Measurements from ENCODE around the gene ZMYND8. TPM values are rescaled to one million over a fixed set of nuclear protein-coding genes. Genes with fewer than 3 reads are reported as not detected.
A peak's percentile ranks its signal among the peaks of the same experiment; 100 is the strongest.

Gene ZMYND8
- total RNA-seq, 1 experiment from 2014 or later = 107 TPM

GRCh38 chr20:47183367-47183766 lies 173.1 kb downstream of the ZMYND8 start:
- no peaks in the 10 kb centered on the region for H3K4me1 ChIP-seq (replicated peaks; ENCODE audit: insufficient read depth)
- H3K27ac ChIP-seq = no peak overlapping the region
- H3K4me2 ChIP-seq = no peak overlapping the region
- no peaks in the 10 kb centered on the region for H3K79me2 ChIP-seq (ENCODE audit: low read depth)
- H3K36me3 ChIP-seq (ENCODE audit: low read depth) = no peaks in the 10 kb centered on the region
- no peaks in the 10 kb centered on the region for H4K20me1 ChIP-seq (ENCODE audit: insufficient read depth)
- ChIA-PET CTCF (no interaction called here), POLR2A (ENCODE audit: unreplicated experiment) (no interaction called here)
- no peaks in the 10 kb centered on the region for H3K27me3 ChIP-seq (ENCODE audit: insufficient read depth, low read depth)
- no peaks in the 10 kb centered on the region for H3F3A ChIP-seq (ENCODE audit: insufficient read depth, low read depth)
- H2AFZ ChIP-seq = no peak overlapping the region
- TF ChIP-seq CTCF (conservative IDR thresholded peaks at IDR 0.05) = no peak
- TF ChIP-seq EZH2 (IDR thresholded peaks at IDR 0.05; ENCODE audit: low read depth) = no peak
- H3K9me3 ChIP-seq (ENCODE audit: insufficient read depth, low read depth) = no peaks in the 10 kb centered on the region
- H3K9me2 ChIP-seq (ENCODE audit: insufficient read depth) = no peaks in the 10 kb centered on the region
- intact Hi-C loops (cut with micrococcal nuclease; ENCODE audit: unreplicated experiment) = no loop called here
- BruUV-seq (replicated peaks) = no TSS peak
- H3K4me3 ChIP-seq = no peak overlapping the region
- no peak for DNase-seq

GRCh38 chr20:47181056-47181862 lies 175.2 kb downstream of the ZMYND8 start:
- H4K20me1 ChIP-seq (ENCODE audit: insufficient read depth) = no peaks in the 10 kb centered on the region
- H3K36me3 ChIP-seq (ENCODE audit: low read depth) = no peaks in the 10 kb centered on the region
- no peaks in the 10 kb centered on the region for H3K9me3 ChIP-seq (ENCODE audit: insufficient read depth, low read depth)
- peak; percentile 36 to 79 for DNase-seq
- no peaks in the 10 kb centered on the region for H3K79me2 ChIP-seq (ENCODE audit: low read depth)
- intact Hi-C loops (cut with micrococcal nuclease; ENCODE audit: unreplicated experiment) = no loop called here
- H3K4me2 ChIP-seq = no peak overlapping the region
- ChIA-PET CTCF (no interaction called here), POLR2A (ENCODE audit: unreplicated experiment) (interaction anchor here (0.6 kb wide), 1 partner anchor 98 kb away, joined by 11 read pairs; no protein-coding TSS in a partner anchor)
- H3K9me2 ChIP-seq (ENCODE audit: insufficient read depth) = no peaks in the 10 kb centered on the region
- TF ChIP-seq EZH2 (IDR thresholded peaks at IDR 0.05; ENCODE audit: low read depth) (no peak), CTCF (conservative IDR thresholded peaks at IDR 0.05) (no peak)
- no TSS peak for BruUV-seq (replicated peaks)
- H3F3A ChIP-seq (ENCODE audit: insufficient read depth, low read depth) = no peaks in the 10 kb centered on the region
- H3K4me3 ChIP-seq = no peak overlapping the region
- no peak overlapping the region for H3K27ac ChIP-seq
- H3K27me3 ChIP-seq (ENCODE audit: insufficient read depth, low read depth) = no peaks in the 10 kb centered on the region
- H2AFZ ChIP-seq = no peak overlapping the region
- H3K4me1 ChIP-seq (replicated peaks; ENCODE audit: insufficient read depth) = no peaks in the 10 kb centered on the region

GRCh38 chr20:47179267-47179666 lies 177.2 kb downstream of the ZMYND8 start:
- Histone ChIP-seq H2AFZ (no peak overlapping the region), H3K4me1 (replicated peaks; ENCODE audit: insufficient read depth) (no peaks in the 10 kb centered on the region), H3K36me3 (ENCODE audit: low read depth) (no peaks in the 10 kb centered on the region), H3K9me3 (ENCODE audit: insufficient read depth, low read depth) (no peaks in the 10 kb centered on the region), H3K9me2 (ENCODE audit: insufficient read depth) (no peaks in the 10 kb centered on the region), H3K79me2 (ENCODE audit: low read depth) (no peaks in the 10 kb centered on the region), H3K27ac (no peak overlapping the region), H4K20me1 (ENCODE audit: insufficient read depth) (no peaks in the 10 kb centered on the region), H3K27me3 (ENCODE audit: insufficient read depth, low read depth) (no peaks in the 10 kb centered on the region), H3K4me2 (no peak overlapping the region), H3K4me3 (no peak overlapping the region), H3F3A (ENCODE audit: insufficient read depth, low read depth) (no peaks in the 10 kb centered on the region)
- POLR2A ChIA-PET (ENCODE audit: unreplicated experiment) = interaction anchor here (0.6 kb wide), 1 partner anchor 212 kb away, joined by 3 read pairs; no protein-coding TSS in a partner anchor
- intact Hi-C loops (cut with micrococcal nuclease; ENCODE audit: unreplicated experiment) = no loop called here
- TF ChIP-seq EZH2 (IDR thresholded peaks at IDR 0.05; ENCODE audit: low read depth) (no peak), CTCF (conservative IDR thresholded peaks at IDR 0.05) (no peak)
- no peak for DNase-seq
- BruUV-seq (replicated peaks) = no TSS peak
- CTCF ChIA-PET = no interaction called here
